AG08396 (cell line): ENCODE measurements around the gene MINDY4.

Experiments
- DNase-seq: peaks from one replicate; pipeline ENCODE4 v3.0.0; 2012; ENCODE audit warnings: low spot score, mixed read lengths

MINDY4 gene

GRCh38 chr7:30835396-30835915 is 64.2 kb downstream of the MINDY4 start:
- DNase-seq: no peak

DNA sequence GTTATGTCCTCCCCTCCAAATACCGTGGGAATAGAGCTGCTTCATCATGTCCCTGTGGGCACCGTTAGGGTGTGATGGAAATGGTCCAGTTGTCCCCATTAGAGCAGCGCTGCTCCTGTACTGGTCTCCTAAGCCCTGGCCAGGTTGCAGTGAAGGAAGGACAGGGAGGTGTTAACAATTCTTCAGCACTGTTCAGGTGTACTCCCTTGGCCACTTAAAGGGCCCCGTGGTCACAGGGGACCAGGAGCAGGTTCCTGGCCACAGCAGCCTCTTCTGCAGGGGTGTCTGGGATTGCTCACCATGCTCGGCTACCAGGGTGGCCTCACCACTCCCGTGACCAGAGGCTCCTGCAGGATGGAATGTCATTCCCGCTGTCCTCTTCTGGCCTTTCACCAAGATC is 65.8 kb downstream of the MINDY4 start:
- DNase-seq: no peak

DNA sequence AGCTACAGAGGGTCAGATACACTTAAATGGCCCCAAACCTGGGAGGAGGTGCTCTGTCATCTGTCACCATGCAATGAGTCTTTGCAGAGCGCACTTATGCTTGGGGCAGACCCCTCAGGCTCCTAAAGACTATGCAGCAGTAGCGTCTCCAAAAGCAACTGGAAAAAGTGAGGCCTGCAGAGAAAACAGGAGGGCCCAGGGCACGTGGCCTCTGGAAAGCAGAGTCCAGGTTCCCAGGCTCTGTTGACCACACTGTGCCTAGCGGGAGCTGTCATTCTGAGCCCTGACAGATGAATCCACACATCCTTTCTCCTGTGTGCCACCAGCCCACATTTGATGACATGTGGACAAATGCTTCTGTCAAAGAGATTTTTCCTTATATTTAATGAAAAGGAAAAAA is 66.4 kb downstream of the MINDY4 start:
- DNase-seq: no peak

DNA sequence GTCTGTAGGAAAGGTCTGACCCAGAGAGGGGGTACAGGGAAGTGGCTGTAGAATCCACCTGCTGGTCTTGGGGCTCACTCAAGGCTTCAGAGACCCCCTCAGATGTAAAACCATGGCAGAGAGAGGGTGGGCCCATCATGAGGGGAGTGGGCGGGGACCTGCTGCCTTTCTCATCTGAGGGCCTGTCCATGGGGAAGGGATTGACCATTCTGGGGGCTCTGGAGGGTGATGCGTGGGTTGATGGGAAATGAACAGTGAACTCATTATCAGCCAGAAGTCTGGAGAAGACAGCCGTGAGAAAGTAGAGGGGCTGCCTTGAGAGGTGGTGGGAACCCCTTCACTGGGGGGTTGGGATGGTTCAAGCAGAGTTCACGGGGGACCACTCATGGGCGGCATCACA is 66.8 kb downstream of the MINDY4 start:
- DNase-seq: no peak

- DNase-seq: no peak
Observed at GRCh38 chr7:30840141-30841024, 69.2 kb downstream of the MINDY4 start.

GRCh38 chr7:30841025-30841735 is 70.0 kb downstream of the MINDY4 start:
- DNase-seq: no peak

DNA sequence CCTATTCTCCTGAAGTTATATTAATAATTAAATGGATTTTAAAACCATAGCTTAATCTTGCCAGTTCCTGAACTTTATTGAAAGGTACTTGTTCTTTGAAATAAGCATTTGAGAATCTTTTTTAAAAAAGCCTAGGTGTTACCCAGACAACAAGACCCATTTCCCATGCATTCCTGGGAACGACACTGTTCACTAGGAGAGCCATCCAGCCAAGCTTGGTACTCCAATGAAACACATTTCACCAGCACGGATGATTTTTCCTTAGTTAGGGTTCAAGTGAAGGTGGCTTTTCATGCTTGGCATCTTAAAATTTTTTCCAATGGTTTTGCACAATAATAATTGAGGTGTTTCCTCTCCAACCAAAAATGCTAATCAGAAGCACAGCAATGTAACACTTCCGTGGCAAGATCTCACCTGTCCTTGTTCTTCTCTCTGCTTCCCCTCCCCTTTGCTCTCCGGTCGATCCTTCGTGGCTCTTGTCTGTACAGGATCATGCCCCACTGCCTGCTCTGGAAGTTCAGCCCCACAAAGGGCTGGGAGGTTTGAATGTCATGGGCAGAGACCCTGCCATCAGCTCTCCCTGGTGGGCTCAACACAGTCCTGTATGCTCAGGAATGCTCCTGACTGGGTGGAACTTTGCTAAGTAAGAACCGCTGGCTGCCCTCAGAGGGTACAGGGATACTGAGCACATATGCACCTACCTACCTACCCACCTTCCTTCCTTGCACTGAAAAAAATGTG is 70.8 kb downstream of the MINDY4 start:
- DNase-seq: no peak

DNA sequence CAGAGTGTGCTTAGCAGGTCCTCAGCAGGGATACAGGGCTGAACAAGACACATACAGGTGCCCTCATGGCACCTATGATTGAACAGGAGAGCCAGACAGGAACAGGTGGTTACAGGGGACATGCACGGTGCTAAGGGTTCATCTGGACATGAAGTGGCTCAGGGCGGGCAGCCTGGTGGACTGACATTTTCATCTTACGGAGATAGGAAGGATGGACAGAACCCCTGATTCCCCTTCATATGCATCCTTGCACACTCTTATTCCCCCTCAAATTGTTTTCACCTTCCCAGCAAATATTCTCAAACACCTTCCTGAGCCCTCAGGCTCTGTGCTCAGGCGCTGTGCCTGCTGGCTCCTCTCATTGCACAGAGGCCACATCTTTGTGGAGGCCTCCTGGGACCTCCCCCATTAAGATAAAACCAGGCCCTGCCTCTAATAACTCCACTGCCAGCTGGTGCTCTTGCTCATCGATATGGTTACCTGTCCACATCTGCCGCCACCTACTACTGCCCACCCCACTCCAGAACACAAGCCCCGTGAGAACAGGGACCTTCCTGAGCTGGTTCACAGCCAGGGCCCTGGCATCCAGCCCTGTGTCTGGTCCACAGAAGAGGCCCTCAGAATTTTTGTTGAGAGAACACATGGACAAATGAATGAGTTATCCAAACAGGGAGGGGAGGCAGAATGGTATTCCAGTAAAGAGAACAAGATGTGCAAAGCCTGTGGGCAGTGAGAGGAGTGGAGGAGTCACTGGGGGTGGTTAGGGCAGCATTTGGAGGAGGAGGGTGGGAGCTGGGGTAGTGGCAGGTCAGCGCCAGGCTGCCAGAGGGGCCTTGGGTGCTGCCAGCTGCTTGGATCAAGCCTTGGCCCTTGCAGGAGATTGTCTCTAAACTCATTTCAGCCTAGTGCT is 71.6 kb downstream of the MINDY4 start:
- no peak for DNase-seq

- no peak for DNase-seq
Observed at GRCh38 chr7:30843741-30844482, 72.7 kb downstream of the MINDY4 start.

DNA sequence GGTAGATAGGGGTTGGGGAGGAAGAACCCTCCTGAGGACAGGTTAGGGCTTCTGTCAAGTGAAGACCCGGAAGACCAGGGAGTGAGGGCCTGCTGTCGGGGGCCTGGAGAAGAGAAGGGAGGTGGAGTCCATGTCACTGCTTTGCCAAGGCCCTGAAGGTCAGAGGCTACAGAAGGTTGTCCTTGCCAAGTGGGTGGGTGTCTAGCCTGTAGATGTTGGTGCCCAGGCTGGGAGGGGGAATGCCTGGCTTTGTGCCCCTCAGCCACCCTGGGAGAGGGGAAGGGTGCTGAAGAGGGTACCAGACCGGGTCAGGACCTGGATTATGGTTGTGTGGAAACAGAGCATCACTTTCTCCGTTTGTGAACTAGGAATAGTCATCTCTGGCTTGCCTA is 73.3 kb downstream of the MINDY4 start:
- DNase-seq: no peak

- DNase-seq: no peak
Observed at GRCh38 chr7:30844916-30845315, 73.7 kb downstream of the MINDY4 start.

DNA sequence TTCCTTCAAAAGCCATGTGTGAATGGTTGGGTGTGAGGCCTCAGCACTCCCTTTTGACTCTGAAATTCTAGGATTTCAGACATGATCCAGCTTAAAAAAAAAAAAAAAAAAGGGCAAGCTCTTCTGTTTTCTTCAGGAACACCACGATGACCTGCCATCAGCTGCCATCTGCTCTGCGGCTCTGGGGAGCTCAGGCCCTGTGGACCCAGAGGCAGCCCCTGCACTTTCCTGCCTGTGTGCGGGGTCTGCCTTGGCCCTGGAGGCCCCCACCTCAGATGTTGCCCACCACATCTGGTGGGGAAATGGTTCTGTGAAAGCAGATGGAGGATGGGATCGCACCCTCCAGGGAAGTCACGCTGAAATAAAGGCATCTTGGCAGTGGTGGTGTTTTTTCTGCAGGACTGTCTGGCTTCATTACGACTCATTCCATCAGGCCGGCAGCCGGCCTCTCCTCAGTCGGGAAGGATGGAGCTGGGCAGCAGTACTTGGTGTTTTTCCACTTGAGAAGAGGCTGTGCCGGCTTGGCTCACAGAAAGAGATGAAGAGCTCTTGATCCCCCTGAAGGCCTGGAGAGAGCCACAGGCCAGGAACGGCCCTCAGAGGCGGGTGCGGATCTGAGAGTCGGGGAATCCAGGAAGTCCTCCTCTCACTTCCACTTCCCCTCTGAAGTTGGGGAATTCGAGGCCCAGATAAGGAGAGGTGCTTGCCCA is 74.4 kb downstream of the MINDY4 start:
- peak; percentile 55 for DNase-seq

GRCh38 chr7:30846378-30846777 is 75.2 kb downstream of the MINDY4 start:
- DNase-seq: no peak

DNA sequence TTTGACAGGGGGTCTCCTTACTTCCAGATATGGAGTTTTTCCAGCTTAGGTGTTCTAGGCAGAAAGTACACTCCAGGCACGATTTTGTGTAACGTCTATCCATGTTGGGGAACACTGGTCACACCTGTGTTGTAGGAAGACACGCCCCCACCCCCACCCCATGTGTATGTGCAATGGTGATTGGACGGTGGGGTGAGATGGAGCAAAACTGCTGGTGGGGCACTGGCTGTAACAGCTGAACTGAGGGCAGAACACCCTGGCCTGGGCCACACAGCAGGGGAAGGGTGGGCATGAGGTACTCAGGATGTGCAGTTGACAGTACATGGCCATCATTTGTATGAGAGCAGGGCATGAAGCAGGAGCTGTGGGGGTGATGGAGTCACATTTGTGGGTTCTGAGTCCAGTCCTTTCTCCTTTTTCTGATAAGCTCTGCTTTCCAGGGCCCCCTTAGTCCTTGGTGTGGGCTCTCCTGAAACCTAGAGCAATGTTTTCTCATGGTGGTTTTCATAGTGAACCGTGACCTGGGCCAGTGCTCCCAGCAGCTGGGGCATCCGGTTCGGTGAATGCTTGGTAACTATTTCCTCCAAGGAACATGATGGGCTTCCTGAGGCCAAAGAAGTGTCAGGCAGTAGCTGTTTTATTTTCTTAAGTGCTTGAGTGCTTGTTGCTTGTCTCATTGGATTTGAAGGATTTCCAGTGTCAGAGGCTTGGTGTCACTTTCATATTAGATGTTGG is 77.1 kb downstream of the MINDY4 start:
- DNase-seq: no peak

DNA sequence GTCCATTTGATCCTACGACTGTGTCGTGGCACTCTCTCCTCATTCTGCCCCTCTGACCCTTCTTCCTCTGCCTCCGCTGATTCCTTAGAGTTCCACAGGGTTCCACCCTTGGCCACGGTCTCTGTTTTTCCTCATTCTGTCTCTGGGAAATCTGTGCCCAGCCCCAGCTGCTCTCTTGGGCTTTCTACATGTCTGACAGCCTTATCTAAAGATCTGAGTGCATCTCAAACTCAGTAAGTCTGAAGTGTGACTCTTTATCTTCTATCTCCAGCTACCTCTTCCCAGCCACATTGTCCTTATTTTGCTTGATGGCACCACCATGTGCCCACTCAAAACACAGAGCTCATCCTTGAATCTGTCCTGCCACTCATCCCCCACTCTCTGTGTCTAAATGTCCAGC is 78.3 kb downstream of the MINDY4 start:
- DNase-seq: no peak

GRCh38 chr7:30850426-30850825 is 79.2 kb downstream of the MINDY4 start:
- DNase-seq: no peak

DNA sequence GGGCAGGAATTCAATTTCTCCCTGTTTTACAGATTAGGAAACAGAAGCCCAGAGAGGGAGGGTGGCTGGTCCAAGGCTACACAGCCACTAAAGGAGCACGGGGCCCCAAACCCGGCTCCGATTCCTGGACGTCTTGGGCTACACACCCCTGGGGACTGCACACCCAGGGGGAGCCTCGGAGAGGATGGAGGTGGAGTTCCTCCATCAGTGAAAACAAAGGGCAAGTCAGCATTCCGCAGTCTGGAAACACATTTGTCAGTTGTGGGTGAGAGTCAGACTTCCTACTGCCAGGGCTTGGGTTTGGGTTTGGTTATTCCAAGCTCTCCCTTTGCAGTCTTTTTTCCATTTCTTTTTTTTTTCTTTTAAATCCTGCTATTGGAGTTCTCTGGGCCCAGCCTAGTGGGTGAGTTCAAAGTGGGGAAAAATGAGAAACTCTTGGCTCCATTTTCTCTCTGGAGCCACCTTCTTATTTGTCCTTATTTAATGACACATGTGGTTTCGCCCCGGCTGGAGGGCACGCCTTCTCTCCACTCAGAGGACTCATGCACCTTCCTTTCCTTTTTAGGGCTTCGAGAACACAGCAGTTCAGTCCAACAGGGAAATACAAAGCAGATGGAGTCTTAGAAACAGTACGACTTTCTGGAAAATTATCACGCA is 80.6 kb downstream of the MINDY4 start:
- peak; percentile 57 for DNase-seq

GRCh38 chr7:30852308-30852684 is 81.1 kb downstream of the MINDY4 start:
- peak; percentile 24 for DNase-seq

DNA sequence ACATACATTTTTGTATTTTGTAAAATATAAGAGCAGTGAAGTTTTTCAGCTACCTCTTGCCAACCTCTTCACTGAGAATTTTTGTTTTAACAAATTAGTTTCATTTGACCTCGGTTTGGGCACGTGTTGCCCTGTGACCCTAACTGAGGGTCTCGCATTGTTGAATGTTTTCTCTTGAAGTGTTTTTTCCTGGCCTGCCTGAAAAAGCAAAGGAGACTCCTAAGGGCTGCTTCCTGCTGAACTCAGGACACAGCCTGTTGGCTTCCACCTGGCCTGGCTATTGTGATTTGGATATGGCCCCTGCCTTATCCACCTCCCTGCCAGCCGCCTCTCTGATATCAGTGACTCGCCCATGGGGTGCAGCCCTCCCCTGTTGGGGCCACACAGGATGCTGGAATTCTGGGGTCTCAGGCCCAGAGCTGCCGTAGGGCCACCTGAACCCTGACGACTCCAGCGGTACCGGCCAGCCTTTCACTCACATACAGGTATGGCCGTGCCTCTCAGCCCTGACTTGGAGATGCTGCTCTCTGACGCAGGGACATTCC is 81.6 kb downstream of the MINDY4 start:
- DNase-seq: no peak
